Neutrophil (primary cell): ENCODE results near the gene CRLF1.

Experiments used
- H3K27ac ChIP-seq: fragments of 200-600 bp; sonication (generic); 2 replicates; pipeline ENCODE4 v1.5.1; 2016; ENCODE audit warnings: mild to moderate bottlenecking, moderate library complexity
- H3K27me3 ChIP-seq: fragments of 200-600 bp; sonication (generic); 2 replicates; pipeline ENCODE4 v1.6.0; 2016; ENCODE audit warnings: mild to moderate bottlenecking
- H3K36me3 ChIP-seq: fragments of 200-600 bp; sonication (generic); 2 replicates; pipeline ENCODE4 v1.5.1; 2017
- H3K4me1 ChIP-seq, 2 experiments: fragments of 200-600 bp in 1 of 2; sonication (generic) in 1 of 2; 1 replicate in 1 of 2; 2 replicates in 1 of 2; pipeline versions ENCODE4 v1.5.1 to v1.6.1; 2013 to 2016; ENCODE audit warnings: low read depth in 1 of 2, low read length in 1 of 2, mild to moderate bottlenecking in 1 of 2, moderate library complexity in 1 of 2; ENCODE audit not compliant: control insufficient read depth in 1 of 2, insufficient read depth in 1 of 2
- H3K4me3 ChIP-seq, 2 experiments: fragments of 200-600 bp in 1 of 2; sonication (generic) in 1 of 2; 1 replicate in 1 of 2; 2 replicates in 1 of 2; pipeline ENCODE4 v1.5.1; 2013 to 2016; ENCODE audit warnings: low read depth in 1 of 2, low read length in 1 of 2, mild to moderate bottlenecking in 1 of 2, moderate library complexity in 1 of 2
- H3K9me3 ChIP-seq: fragments of 200-600 bp; sonication (generic); 2 replicates; pipeline ENCODE4 v1.5.1; 2016
- CTCF ChIP-seq: fragments of 200-600 bp; sonication (generic); IDR thresholded peaks from 2 replicates; pipeline ENCODE4 v1.5.1; 2016; ENCODE audit warnings: antibody characterized with exemption

CRLF1 gene

GRCh38 chr19:18568367-18568766, 38.2 kb downstream of the CRLF1 start:
- Histone ChIP-seq H3K4me1 (peaks cover 22 to 25% of the 10 kb centered on the region in 2 experiments), H3K36me3 (peaks cover 69% of the 10 kb centered on the region)

GRCh38 chr19:18566953-18567352, 39.6 kb downstream of the CRLF1 start:
- TF ChIP-seq CTCF: no peak
- Histone ChIP-seq H3K36me3 (peaks cover 77% of the 10 kb centered on the region), H3K4me3 (no peak overlapping the region), H3K27me3 (no peaks in the 10 kb centered on the region), H3K4me1 (peaks cover 8 to 11% of the 10 kb centered on the region in 2 experiments), H3K9me3 (no peaks in the 10 kb centered on the region), H3K27ac (no peak overlapping the region)

More at GRCh38 chr19:18568367-18568766, 38.2 kb downstream of the CRLF1 start:
- H3K4me3 ChIP-seq: no peak overlapping the region
- H3K27ac ChIP-seq: no peak overlapping the region
- no peaks in the 10 kb centered on the region for H3K9me3 ChIP-seq
- no peaks in the 10 kb centered on the region for H3K27me3 ChIP-seq
- no peak for TF ChIP-seq CTCF

- TF ChIP-seq CTCF: no peak
- Histone ChIP-seq H3K27ac (no peak overlapping the region), H3K36me3 (peaks cover 53% of the 10 kb centered on the region), H3K4me1 (peaks cover 10 to 22% of the 10 kb centered on the region in 2 experiments), H3K27me3 (no peaks in the 10 kb centered on the region), H3K4me3 (no peak overlapping the region), H3K9me3 (no peaks in the 10 kb centered on the region)
Measured at GRCh38 chr19:18562086-18562485, 44.5 kb downstream of the CRLF1 start.

GRCh38 chr19:18559685-18560084, 46.9 kb downstream of the CRLF1 start:
- no peaks in the 10 kb centered on the region for H3K9me3 ChIP-seq
- peaks cover 10 to 22% of the 10 kb centered on the region in 2 experiments for H3K4me1 ChIP-seq
- H3K27ac ChIP-seq: peak overlapping the region; percentile 12
- no peaks in the 10 kb centered on the region for H3K27me3 ChIP-seq
- peaks cover 29% of the 10 kb centered on the region for H3K36me3 ChIP-seq
- TF ChIP-seq CTCF: no peak
- no peak overlapping the region for H3K4me3 ChIP-seq

- Histone ChIP-seq H3K27me3 (no peaks in the 10 kb centered on the region), H3K36me3 (peaks cover 18% of the 10 kb centered on the region), H3K9me3 (no peaks in the 10 kb centered on the region), H3K4me1 (peaks cover 10 to 22% of the 10 kb centered on the region in 2 experiments), H3K4me3 (peak overlapping the region; percentile 93 to 96), H3K27ac (peak overlapping the region; percentile 89)
- no peak for TF ChIP-seq CTCF
Measured at GRCh38 chr19:18558604-18559003, 48.0 kb downstream of the CRLF1 start.

- H3K9me3 ChIP-seq: no peaks in the 10 kb centered on the region
- H3K27ac ChIP-seq: peak overlapping the region; percentile 89
- H3K4me1 ChIP-seq: peaks cover 10 to 22% of the 10 kb centered on the region in 2 experiments
- no peak for TF ChIP-seq CTCF
- peak overlapping the region; percentile 93 to 96 for H3K4me3 ChIP-seq
- H3K27me3 ChIP-seq: no peaks in the 10 kb centered on the region
- peaks cover 14% of the 10 kb centered on the region for H3K36me3 ChIP-seq
Measured at GRCh38 chr19:18558202-18558555, 48.4 kb downstream of the CRLF1 start.
